Calu3 (cell line): ENCODE results near the gene SH3RF1. TPM values are rescaled to one million over a fixed set of nuclear protein-coding genes. Genes with fewer than 3 reads are reported as not detected.

Source experiments
- BruUV-seq: library from RNA; stranded (reverse); fragments of 400-500 nt; replicated peaks from 2 replicates; lab custom pipeline; 2021; lab: Mats Ljungman, UMichigan
- CTCF ChIA-PET: fragments of 300-600 bp; sonication (Branson Sonifier 250); formaldehyde crosslinking; loops from one replicate; lab custom pipeline; 2022; ENCODE audit warnings: antibody characterized with exemption; lab: Charles Lee
- DNase-seq: peaks from one replicate; pipeline ENCODE4 v3.0.0; 2022
- H3K27ac Mint-ChIP-seq: one replicate; pipeline ENCODE4 v1.8.0; 2022; ENCODE audit warnings: mixed read lengths; ENCODE audit not compliant: unreplicated experiment
- H3K27me3 Mint-ChIP-seq: one replicate; pipeline ENCODE4 v1.8.0; 2022; ENCODE audit warnings: mixed read lengths; ENCODE audit not compliant: unreplicated experiment
- H3K36me3 Mint-ChIP-seq: one replicate; pipeline ENCODE4 v1.8.0; 2022; ENCODE audit warnings: mild to moderate bottlenecking, moderate library complexity, mixed read lengths; ENCODE audit not compliant: insufficient read depth, unreplicated experiment
- H3K4me1 Mint-ChIP-seq: one replicate; pipeline ENCODE4 v1.8.0; 2022; ENCODE audit warnings: mild to moderate bottlenecking, low read depth, mixed read lengths; ENCODE audit not compliant: unreplicated experiment
- H3K4me3 Mint-ChIP-seq: one replicate; pipeline ENCODE4 v1.8.0; 2022; ENCODE audit warnings: mild to moderate bottlenecking, low read depth, moderate library complexity, mixed read lengths; ENCODE audit not compliant: unreplicated experiment
- H3K9me3 Mint-ChIP-seq: one replicate; pipeline ENCODE4 v1.8.0; 2022; ENCODE audit warnings: low read depth, mixed read lengths; ENCODE audit not compliant: unreplicated experiment
- intact Hi-C: fragments of 100-400 bp; cut with micrococcal nuclease; formaldehyde crosslinking; loops from one replicate; pipeline ENCODE4 v1.10.0; 2022; ENCODE audit not compliant: unreplicated experiment
- total RNA-seq: library from RNA; stranded (reverse); gene quantifications from 2 replicates; pipeline ENCODE4 v1.2.3, GENCODE V29; 2022
- TF ChIP-seq, protein P1 (sequence below): fragments of 200-600 bp; IDR thresholded peaks from one replicate; pipeline ENCODE4 v1.8.0; 2022; ENCODE audit warnings: antibody characterized with exemption; ENCODE audit not compliant: unreplicated experiment

SH3RF1 gene
- total RNA-seq, 1 experiment from 2014 or later: 70.1 TPM

DNA sequence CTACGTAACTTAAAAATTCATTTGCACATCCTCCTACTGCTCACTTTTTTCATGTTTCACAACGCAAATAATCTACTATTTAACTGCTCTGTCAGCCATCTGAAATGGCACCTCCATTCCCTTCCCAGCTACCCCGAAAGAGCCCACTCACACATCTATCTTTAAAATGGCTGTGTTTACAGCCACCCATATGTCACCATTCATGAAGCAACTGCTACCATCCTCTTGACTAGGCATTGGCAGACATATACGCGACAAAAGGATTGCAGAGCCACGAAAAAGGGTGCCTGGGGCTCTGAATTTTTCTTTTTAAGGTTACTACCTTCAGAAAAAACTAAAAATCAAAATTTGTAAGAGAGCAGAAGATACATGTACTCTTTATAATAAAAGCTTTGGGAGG, 11.5 kb downstream of the SH3RF1 start:
- CTCF ChIA-PET: no interaction called here
- intact Hi-C loops: no loop called here
- Mint-ChIP-seq H3K4me1 (peaks cover 80% of the 10 kb centered on the region), H3K27me3 (no peaks in the 10 kb centered on the region), H3K4me3 (peak overlapping the region; percentile 66), H3K9me3 (no peaks in the 10 kb centered on the region), H3K27ac (peak overlapping the region; percentile 85), H3K36me3 (peaks cover 67% of the 10 kb centered on the region)
- no peak for DNase-seq
- no TSS peak for BruUV-seq
- TF ChIP-seq, protein P1, sequence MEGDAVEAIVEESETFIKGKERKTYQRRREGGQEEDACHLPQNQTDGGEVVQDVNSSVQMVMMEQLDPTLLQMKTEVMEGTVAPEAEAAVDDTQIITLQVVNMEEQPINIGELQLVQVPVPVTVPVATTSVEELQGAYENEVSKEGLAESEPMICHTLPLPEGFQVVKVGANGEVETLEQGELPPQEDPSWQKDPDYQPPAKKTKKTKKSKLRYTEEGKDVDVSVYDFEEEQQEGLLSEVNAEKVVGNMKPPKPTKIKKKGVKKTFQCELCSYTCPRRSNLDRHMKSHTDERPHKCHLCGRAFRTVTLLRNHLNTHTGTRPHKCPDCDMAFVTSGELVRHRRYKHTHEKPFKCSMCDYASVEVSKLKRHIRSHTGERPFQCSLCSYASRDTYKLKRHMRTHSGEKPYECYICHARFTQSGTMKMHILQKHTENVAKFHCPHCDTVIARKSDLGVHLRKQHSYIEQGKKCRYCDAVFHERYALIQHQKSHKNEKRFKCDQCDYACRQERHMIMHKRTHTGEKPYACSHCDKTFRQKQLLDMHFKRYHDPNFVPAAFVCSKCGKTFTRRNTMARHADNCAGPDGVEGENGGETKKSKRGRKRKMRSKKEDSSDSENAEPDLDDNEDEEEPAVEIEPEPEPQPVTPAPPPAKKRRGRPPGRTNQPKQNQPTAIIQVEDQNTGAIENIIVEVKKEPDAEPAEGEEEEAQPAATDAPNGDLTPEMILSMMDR: no peak

DNA sequence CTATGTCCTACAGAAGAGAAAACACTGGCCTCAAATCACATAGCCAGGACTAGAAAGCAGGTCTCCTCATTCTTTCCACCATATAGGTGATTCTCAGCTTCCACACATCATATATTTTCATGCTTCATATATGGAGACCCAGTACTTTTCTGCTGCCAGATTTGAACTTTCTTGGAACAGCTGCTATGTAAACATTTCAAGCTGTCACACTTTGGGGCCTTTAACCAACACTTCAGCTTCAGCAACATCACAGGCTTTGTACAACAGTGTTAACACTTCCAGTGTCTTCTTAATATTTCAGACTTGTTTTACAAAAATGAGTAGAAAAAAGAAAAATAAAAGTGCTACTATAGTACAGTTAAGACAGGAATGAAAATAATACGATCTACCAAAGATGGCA, 12.6 kb downstream of the SH3RF1 start:
- Mint-ChIP-seq H3K4me3 (peak overlapping the region; percentile 66), H3K36me3 (peaks cover 56% of the 10 kb centered on the region), H3K27me3 (no peaks in the 10 kb centered on the region), H3K27ac (peak overlapping the region; percentile 85), H3K4me1 (peaks cover 82% of the 10 kb centered on the region), H3K9me3 (no peaks in the 10 kb centered on the region)
- no peak for DNase-seq
- intact Hi-C loops: no loop called here
- CTCF ChIA-PET: interaction anchor here (0.6 kb wide), 1 partner anchor 396 kb away, joined by 3 read pairs; no protein-coding TSS in a partner anchor
- TF ChIP-seq, protein P1: no peak
- no TSS peak for BruUV-seq

DNA sequence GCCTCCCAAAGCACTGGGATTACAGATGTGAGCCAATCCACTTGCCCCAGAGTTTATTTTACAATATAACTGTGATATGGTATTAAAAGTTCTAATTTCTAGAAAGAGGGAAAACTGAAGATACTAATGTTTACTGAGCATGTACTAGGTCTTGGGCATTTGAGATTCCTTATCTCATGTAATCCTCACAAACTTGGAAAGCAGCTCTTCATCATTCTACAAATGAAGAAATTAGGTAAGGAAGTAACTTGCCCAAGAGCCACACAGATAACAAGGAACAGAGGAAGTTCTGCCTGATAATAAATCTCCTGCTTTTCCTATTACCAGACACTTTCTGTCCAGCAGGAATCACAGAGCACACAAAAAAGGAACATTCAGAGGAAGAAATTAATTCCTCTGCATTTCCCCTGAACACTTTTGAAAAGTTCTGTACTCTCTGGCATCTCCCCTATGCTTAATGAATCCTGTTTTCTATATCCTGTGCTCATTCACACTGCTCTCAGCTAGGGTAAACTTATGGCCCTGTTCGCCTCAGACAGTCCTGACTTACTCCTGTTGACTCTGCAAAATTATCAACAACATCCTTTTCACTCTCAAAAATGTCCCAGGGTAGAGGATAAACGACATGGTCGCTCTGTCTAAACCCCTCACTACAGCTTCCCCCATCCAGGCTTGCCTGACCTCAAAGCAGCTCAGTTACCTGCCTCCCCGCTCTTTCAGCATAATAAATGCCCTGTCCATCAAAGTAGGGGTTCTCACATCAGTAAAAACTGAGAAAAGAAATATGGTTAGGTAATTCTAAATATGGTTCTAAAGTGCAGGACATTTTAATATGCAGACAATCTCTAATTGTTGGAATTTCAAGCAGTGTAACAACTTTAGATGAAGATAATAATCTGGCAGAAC, 13.6 kb downstream of the SH3RF1 start:
- intact Hi-C loops: no loop called here
- no peak for DNase-seq
- Mint-ChIP-seq H3K36me3 (peaks cover 53% of the 10 kb centered on the region), H3K9me3 (no peaks in the 10 kb centered on the region), H3K4me1 (peaks cover 81% of the 10 kb centered on the region), H3K4me3 (peak overlapping the region; percentile 66), H3K27ac (peak overlapping the region; percentile 85), H3K27me3 (no peaks in the 10 kb centered on the region)
- BruUV-seq: no TSS peak
- CTCF ChIA-PET: no interaction called here
- TF ChIP-seq, protein P1: no peak

DNA sequence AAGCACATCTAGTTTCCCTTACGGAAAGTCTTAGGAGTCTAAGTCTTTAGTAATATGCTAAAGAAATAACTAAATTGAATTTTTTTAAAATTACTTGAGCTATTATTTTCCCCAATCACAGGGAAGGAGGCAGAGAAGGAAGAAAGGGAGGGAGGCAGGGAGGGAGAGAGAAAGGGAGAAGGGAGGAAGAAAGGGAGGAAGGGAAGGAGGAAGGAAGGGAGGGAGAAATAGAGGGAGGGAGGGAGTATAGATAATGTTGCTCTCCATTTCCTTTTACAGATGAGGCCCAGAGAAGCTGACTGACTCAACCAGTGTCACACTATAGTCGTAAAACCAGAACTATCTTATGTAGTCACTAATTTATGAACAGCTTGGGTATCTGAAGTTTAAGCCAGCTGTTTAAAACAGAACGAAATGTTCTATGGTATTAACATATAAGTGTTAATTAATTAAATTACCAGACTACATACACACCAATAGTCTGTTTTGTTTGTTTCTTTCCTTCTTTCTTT, 14.6 kb downstream of the SH3RF1 start:
- peak overlapping the region; percentile 66 for H3K4me3 Mint-ChIP-seq
- H3K27ac Mint-ChIP-seq: peak overlapping the region; percentile 85
- TF ChIP-seq, protein P1: no peak
- intact Hi-C loops: no loop called here
- no peaks in the 10 kb centered on the region for H3K27me3 Mint-ChIP-seq
- BruUV-seq: no TSS peak
- no peak for DNase-seq
- peaks cover 75% of the 10 kb centered on the region for H3K4me1 Mint-ChIP-seq
- CTCF ChIA-PET: interaction anchor here (0.8 kb wide), 1 partner anchor 10 kb away, joined by 4 read pairs; no protein-coding TSS in a partner anchor
- H3K36me3 Mint-ChIP-seq: peaks cover 58% of the 10 kb centered on the region
- no peaks in the 10 kb centered on the region for H3K9me3 Mint-ChIP-seq
